ENCODE measurements around the gene HYCC1. TPM values are rescaled to one million over a fixed set of nuclear protein-coding genes. Genes with fewer than 3 reads are reported as not detected.

HYCC1 gene
- total RNA-seq, 1 experiment from 2014 or later = 126 TPM

DNA sequence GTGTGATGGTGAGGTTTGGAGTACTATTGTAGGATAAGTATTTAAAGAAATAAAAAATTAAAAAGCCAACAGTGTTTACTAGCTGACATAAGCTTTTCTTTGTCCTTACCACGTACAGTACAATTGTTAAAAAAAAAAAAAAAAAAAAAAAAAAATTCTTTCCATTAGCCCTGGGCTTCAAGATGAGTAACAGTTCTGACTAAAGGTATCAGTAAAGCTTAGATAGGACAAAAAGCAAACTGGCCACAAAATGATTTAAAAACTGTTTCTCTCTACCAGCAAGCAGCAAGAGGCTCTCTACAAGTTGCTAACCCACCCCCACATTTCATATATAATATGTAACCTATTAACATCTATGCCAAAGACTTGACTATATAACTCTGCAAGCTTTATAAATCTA, 17.5 kb downstream of the HYCC1 start:
- H2AFZ ChIP-seq (ENCODE audit: low read length) = no peak overlapping the region
- H3K18ac ChIP-seq (ENCODE audit: insufficient read length, low read depth, low read length) = no peak overlapping the region
- no peak overlapping the region for H2BK15ac ChIP-seq (ENCODE audit: low read depth, low read length)
- H3K56ac ChIP-seq (ENCODE audit: insufficient read length, low read depth, low read length) = no peak overlapping the region
- H2BK12ac ChIP-seq (ENCODE audit: insufficient read length, low read depth, low read length) = no peak overlapping the region
- H2BK120ac ChIP-seq (ENCODE audit: low read depth, low read length, poor library complexity, severe bottlenecking) = no peak overlapping the region
- Mint-ChIP-seq H3K4me1 (peaks cover 29 to 44% of the 10 kb centered on the region in 2 experiments), H3K27ac (no peak overlapping the region), H3K9me3 (no peaks in the 10 kb centered on the region), H3K36me3 (ENCODE audit: insufficient read depth in 1 of 3, low read depth in 3 of 3) (0 out of 7 replicates have a peak, but pooled peaks cover 0 to 2% (median 0%) of the 10 kb centered on the region in 3 experiments), H3K27me3 (ENCODE audit: low read depth) (no peaks in the 10 kb centered on the region), H3K4me3 (no peak overlapping the region)
- no peak overlapping the region for H3K9ac ChIP-seq (ENCODE audit: extremely low read depth, insufficient read length, low read length)
- peaks cover 22% of the 10 kb centered on the region; the same call in 1 of the 2 replicates for H3K79me2 ChIP-seq (ENCODE audit: insufficient read depth, low read length)
- no peak overlapping the region for H3T11ph ChIP-seq (ENCODE audit: low read length)
- no peaks in the 10 kb centered on the region for H3K23me2 ChIP-seq (ENCODE audit: insufficient read length, low read depth, low read length, poor library complexity, severe bottlenecking)
- H3K4me1 ChIP-seq (ENCODE audit: insufficient read depth, low read length) = peaks cover 7% of the 10 kb centered on the region; the same call in 1 of the 2 replicates
- no peak overlapping the region for H4K8ac ChIP-seq (replicated peaks; ENCODE audit: insufficient read length, low read depth, low read length)
- no peaks in the 10 kb centered on the region for H3K79me1 ChIP-seq (ENCODE audit: insufficient read depth, low read depth, low read length, poor library complexity, severe bottlenecking)
- TF ChIP-seq, protein P1, sequence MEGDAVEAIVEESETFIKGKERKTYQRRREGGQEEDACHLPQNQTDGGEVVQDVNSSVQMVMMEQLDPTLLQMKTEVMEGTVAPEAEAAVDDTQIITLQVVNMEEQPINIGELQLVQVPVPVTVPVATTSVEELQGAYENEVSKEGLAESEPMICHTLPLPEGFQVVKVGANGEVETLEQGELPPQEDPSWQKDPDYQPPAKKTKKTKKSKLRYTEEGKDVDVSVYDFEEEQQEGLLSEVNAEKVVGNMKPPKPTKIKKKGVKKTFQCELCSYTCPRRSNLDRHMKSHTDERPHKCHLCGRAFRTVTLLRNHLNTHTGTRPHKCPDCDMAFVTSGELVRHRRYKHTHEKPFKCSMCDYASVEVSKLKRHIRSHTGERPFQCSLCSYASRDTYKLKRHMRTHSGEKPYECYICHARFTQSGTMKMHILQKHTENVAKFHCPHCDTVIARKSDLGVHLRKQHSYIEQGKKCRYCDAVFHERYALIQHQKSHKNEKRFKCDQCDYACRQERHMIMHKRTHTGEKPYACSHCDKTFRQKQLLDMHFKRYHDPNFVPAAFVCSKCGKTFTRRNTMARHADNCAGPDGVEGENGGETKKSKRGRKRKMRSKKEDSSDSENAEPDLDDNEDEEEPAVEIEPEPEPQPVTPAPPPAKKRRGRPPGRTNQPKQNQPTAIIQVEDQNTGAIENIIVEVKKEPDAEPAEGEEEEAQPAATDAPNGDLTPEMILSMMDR (conservative IDR thresholded peaks at IDR 0.05) = no peak
- H4K5ac ChIP-seq (ENCODE audit: insufficient read length, low read depth, low read length) = no peak overlapping the region
- no peak for DNase-seq
- no peak overlapping the region for H2AK5ac ChIP-seq (ENCODE audit: insufficient read length, low read length)
- no peaks in the 10 kb centered on the region for H3K27me3 ChIP-seq (ENCODE audit: insufficient read depth, low read length)
- H3K9me3 ChIP-seq (ENCODE audit: control insufficient read depth, low read depth, low read length) = no peaks in the 10 kb centered on the region
- no peaks in the 10 kb centered on the region for H4K20me1 ChIP-seq (ENCODE audit: control insufficient read depth, insufficient read depth, insufficient read length)
- no peak overlapping the region for H3K4me2 ChIP-seq (ENCODE audit: insufficient read depth, insufficient read length, low read length)
- H4K91ac ChIP-seq (ENCODE audit: insufficient read length, low read depth, low read length) = no peak overlapping the region
- no peak overlapping the region for H3K14ac ChIP-seq (ENCODE audit: insufficient read depth, low read length)
- H3K23ac ChIP-seq (ENCODE audit: insufficient read length, low read depth, low read length) = no peak overlapping the region
- no peak overlapping the region for H2BK20ac ChIP-seq (ENCODE audit: low read depth, low read length, poor library complexity, severe bottlenecking)
- no peak overlapping the region for H3K27ac ChIP-seq (ENCODE audit: insufficient read length, low read depth, low read length)
- no peak overlapping the region for H2BK5ac ChIP-seq (ENCODE audit: insufficient read length, low read length)
- no peak overlapping the region for H3K4ac ChIP-seq (ENCODE audit: low read depth, low read length)
- no CpG with 5 or more reads among the region's 1 CpG for WGBS (ENCODE audit: extremely low coverage, insufficient read length, low lambda C conversion rate)

Data from H9 (cell line).